HG03039 (cell line): ENCODE measurements around the gene C11orf68.

Source experiments
- ATAC-seq: cut with Tn5 transposase; IDR thresholded peaks from one replicate; pipeline ENCODE4 v1.9.1; 2021; ENCODE audit warnings: mild to moderate bottlenecking, moderate library complexity; ENCODE audit not compliant: unreplicated experiment

C11orf68 gene

DNA sequence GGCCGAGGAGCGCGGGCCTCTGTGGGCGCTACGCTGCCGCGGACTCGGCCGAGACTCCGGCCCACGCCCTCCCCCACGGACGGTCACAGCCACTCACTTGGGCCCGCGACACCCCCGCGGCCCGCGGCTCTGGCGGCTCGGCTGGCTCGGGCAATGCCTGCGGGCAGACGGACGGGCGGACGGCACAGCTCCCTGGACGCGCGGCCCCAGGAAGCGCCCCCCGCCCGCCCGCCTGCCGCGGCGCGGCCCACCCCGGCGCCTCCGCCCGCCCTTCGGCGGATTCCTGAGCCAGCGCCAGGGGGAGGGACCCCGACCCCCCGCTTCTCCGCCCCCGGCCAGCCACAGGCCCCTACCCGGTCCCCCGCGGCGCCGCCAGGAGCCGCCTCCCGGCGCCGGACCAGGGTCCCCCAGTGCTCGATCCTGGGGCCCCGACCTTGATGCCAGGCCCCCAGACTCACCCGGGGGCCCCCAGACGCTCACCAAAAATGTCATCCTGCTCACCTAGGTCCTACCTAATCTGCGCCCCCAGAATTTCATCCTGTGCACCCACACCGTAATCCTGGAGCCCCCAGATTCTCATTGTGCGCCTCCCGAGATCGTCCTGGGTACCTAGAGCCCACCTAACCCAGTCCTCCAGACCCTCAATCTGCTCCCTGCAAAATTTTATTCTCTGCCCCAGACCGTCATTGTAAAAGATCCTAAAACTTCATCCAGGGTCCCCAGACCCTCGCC, 46.1 kb downstream of the C11orf68 start, which contains the start of gene EFEMP2:
Gene EFEMP2 (minus strand): TSS at position 215 of the 732 bp plus-strand sequence. CDS start 446 bp downstream, outside the sequence.
- ATAC-seq = no peak

DNA sequence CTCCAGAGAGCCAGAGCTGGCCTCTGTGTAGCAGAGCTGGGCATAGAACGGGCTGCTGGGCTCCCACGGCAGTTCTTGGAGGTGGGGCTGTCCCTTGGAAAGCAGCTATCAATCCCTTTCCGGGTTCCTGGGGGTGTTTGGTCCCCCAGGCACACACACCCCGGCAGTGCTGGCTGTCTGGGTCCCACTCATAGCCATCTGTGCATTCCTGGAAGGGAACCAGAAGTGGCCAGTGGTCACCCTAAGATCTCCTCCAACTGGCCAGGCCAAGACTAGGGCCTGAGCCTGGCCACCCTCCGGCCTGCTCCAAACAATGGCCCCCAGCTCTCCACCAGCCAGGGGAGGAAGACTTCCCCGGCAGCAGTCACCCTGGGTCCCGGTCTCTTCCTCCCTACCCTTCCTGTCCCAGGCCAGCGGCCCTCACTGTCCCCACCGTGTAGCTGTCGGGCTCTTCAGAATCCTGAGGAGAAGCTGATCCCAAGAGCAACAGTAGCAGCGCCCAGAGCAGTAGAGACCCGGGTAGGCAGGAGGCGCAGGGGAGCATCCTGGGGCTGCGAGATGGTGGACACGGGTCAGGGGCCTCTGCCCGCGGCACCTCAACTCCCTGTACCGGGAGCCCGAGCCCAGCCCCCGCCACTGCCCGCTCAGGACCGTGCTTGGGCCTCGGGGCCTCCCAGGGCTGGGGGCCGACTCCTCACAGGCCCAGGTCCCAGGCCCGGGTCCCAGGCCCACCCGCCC, 46.9 kb downstream of the C11orf68 start:
- ATAC-seq = no peak

DNA sequence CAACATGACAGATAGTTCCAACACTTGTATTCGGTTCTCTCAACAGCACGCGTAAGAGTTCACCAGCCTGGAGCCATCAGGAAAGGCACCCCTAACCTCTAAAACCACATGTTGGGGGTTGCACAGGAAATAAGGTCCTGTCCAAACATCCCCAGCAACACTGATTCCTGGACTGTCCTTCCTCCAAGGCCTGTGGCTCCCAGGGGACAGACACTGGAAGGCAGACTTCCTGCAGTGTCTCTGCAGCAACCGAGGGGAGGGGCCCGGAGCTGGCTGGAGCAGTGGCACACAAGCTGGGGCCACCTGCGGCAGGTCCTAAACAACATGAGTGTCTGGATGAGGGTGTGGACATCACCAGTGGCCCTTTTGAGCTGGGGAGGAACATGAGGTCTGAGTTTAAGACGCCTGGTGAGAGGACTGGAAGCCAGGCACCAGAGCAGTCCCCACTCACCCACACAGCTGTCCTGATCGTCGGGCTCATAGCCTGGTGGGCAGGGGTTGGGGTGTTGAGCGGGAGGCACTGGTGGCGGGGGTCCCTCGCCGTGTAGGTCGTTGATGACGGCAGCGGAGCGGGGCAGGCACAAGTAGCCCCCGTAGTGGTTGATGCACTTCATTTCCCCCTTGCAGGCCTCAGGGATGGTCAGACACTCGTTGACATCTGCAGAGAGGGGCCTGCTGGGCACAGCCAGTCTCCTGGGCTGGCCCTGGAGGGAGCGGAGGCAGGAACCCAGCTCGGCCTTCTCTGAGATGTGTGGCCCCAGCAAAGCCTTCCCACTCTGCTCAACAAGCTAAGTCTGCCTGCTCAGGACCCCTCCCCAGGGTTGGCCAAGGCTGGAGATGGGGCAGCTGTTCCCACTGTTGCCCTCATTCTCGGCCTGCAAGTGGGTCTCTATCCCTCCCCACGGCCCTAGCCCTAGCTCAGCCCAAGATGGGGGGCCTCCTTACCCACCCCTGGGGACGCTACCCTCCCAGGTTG, 47.9 kb downstream of the C11orf68 start:
- no peak for ATAC-seq

DNA sequence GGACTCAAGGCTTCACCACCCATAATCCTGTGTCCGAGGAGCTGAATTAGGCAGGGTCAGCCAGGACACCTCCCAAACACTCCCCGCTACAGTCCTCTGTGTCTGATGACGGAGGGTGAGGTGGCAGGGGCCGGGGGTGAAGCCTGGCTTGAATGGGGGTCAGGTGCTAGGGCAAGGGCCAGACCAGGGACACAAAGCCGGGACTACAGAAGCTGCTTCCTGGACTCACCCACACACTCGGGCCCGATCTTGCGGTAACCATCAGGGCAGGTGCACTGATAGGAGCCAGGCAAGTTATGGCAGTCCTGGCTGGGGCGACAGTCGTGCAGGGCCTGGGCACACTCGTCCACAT, 48.6 kb downstream of the C11orf68 start:
- no peak for ATAC-seq

- ATAC-seq = no peak
Measured at GRCh38 chr11:65869643-65870306, 49.1 kb downstream of the C11orf68 start.

DNA sequence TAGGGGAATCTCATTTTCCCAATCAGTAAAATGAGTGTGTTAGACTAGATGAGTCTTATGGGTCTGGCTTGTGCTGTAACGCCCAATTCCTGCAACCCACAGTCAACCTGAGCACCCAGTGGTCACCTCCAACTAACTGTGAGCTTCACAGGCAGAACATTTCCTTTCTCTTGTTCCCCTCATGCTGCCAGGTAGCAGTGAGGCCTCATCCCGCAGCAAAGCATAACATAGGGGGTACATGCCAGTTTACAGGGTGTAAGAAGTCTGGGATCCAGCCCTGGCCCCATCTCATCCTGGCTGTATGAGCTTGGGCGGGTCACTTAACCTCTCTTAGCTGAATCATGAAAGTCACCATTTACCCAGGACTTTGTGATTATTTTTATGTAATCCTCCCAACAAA, 50.0 kb downstream of the C11orf68 start:
- no peak for ATAC-seq

GRCh38 chr11:65868076-65868667, 50.7 kb downstream of the C11orf68 start:
- ATAC-seq = no peak

DNA sequence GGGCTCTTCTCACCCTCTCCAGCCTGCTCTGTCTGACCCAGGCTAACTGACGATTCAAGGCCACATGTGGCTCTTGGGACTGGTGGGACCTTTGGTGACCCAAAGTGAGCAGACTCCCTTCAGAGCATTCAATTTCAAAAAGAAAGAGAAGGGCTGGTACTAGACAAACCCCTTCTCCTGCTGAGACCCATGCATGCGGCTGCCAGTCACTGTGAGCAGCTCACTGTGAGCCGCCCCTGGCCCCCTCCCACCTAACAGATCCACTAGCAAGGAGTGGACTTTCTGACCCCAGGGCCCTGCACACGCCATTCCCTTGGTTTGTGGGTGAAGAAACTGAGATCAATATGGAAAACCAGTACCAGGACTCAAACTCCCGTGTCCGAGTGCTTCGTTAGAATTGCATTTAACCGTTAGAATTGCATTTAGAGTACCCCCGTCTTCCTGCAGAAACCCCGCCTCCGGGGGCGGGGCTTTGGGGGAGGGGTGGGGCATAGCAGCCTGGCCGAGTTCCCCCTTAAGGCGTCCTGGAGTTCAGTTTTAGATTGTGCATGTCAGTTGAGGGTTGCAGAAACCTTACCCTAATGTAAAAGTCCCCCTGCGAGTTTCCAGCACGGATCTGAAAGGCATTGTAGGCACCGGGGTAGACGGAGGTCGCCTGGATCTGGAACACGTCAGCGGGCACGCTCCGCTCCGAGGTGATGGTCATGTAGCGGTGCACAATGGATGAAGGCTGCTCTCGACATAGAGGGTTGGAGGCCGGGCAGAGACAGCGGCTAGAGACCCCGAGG, 51.4 kb downstream of the C11orf68 start:
- ATAC-seq = no peak
